Liver (tissue), 9 donors: ENCODE measurements around the gene YY1. TPM values are rescaled to one million over a fixed set of nuclear protein-coding genes. Genes with fewer than 3 reads are reported as not detected.

Experiments used
- DNase-seq: peaks from one replicate; pipeline ENCODE4 v3.0.0-alpha.2; 2017; ENCODE audit warnings: low spot score
- H3K27ac ChIP-seq, 2 donors: one replicate each; pipeline ENCODE4 v1.7.0; 2013; ENCODE audit warnings: inconsistent platforms in 2 of 2, low read length in 2 of 2, control low read depth in 1 of 2, low read depth in 1 of 2, mild to moderate bottlenecking in 1 of 2
- H3K27me3 ChIP-seq, 4 donors: one replicate each; pipeline versions ENCODE4 v1.6.1 to v1.7.0; 2013; ENCODE audit warnings: low read length in 3 of 4, inconsistent platforms in 1 of 4, mild to moderate bottlenecking in 1 of 4, moderate library complexity in 1 of 4; ENCODE audit not compliant: control insufficient read depth in 4 of 4, insufficient read depth in 4 of 4
- H3K36me3 ChIP-seq, 4 donors: one replicate each; pipeline versions ENCODE4 v1.6.1 to v1.7.0; 2013; ENCODE audit warnings: low read length in 3 of 4, mild to moderate bottlenecking in 3 of 4, low read depth in 1 of 4, moderate library complexity in 1 of 4; ENCODE audit not compliant: control insufficient read depth in 4 of 4, insufficient read depth in 3 of 4
- H3K4me1 ChIP-seq, 4 donors: one replicate each; pipeline versions ENCODE4 v1.6.1 to v1.7.0; 2013; ENCODE audit warnings: low read length in 3 of 4, mild to moderate bottlenecking in 3 of 4, moderate library complexity in 1 of 4; ENCODE audit not compliant: control insufficient read depth in 4 of 4, insufficient read depth in 4 of 4
- H3K4me3 ChIP-seq, 3 donors: one replicate each; pipeline versions ENCODE4 v1.6.1 to v1.7.0; 2013; ENCODE audit warnings: low read length in 3 of 3, control low read depth in 1 of 3, low read depth in 1 of 3, mild to moderate bottlenecking in 1 of 3
- H3K9ac ChIP-seq, 2 donors: one replicate each; pipeline ENCODE4 v1.7.0; 2013; ENCODE audit warnings: low read length in 2 of 2, mild to moderate bottlenecking in 2 of 2, moderate library complexity in 2 of 2, control low read depth in 1 of 2, low read depth in 1 of 2
- H3K9me3 ChIP-seq, 4 donors: one replicate each; pipeline versions ENCODE4 v1.6.1 to v1.7.0; 2013; ENCODE audit warnings: low read length in 3 of 4; ENCODE audit not compliant: control insufficient read depth in 4 of 4
- ATF3 ChIP-seq: IDR thresholded peaks from 2 replicates; pipeline ENCODE4 v1.6.1; 2016; ENCODE audit warnings: antibody characterized with exemption
- EGR1 ChIP-seq, 2 donors: IDR thresholded peaks; 2 replicates each; pipeline ENCODE4 v1.6.1; 2016 to 2018; ENCODE audit warnings: antibody characterized with exemption in 2 of 2, low read depth in 2 of 2
- FOXA1 ChIP-seq: IDR thresholded peaks from 2 replicates; pipeline ENCODE4 v1.6.1; 2016; ENCODE audit warnings: antibody characterized with exemption
- FOXA2 ChIP-seq: IDR thresholded peaks from 2 replicates; pipeline ENCODE4 v1.6.1; 2016; ENCODE audit warnings: antibody characterized with exemption
- GABPA ChIP-seq, 2 donors: IDR thresholded peaks in 1 of 2; conservative IDR thresholded peaks in 1 of 2; 2 replicates each; pipeline ENCODE4 v1.6.1; 2016; ENCODE audit warnings: antibody characterized with exemption in 2 of 2, mild to moderate bottlenecking in 1 of 2, moderate library complexity in 1 of 2
- HNF4A ChIP-seq, 2 donors: conservative IDR thresholded peaks; 2 replicates each; pipeline ENCODE4 v1.6.1; 2016; ENCODE audit warnings: antibody characterized with exemption in 2 of 2, mild to moderate bottlenecking in 2 of 2
- HNF4G ChIP-seq: IDR thresholded peaks from 2 replicates; pipeline ENCODE4 v1.6.1; 2016; ENCODE audit warnings: antibody characterized with exemption
- JUND ChIP-seq, 2 donors: IDR thresholded peaks; 2 replicates each; pipeline ENCODE4 v1.6.1; 2016; ENCODE audit warnings: antibody characterized with exemption in 2 of 2
- NR2F2 ChIP-seq: IDR thresholded peaks from 2 replicates; pipeline ENCODE4 v1.6.1; 2016; ENCODE audit warnings: antibody characterized with exemption
- RAD21 ChIP-seq, 2 donors: IDR thresholded peaks; 2 replicates each; pipeline ENCODE4 v1.6.1; 2016; ENCODE audit warnings: antibody characterized with exemption in 2 of 2, mild to moderate bottlenecking in 2 of 2
- RXRA ChIP-seq, 2 donors: IDR thresholded peaks; 2 replicates each; pipeline ENCODE4 v1.6.1; 2017 to 2018; ENCODE audit warnings: antibody characterized with exemption in 2 of 2, mild to moderate bottlenecking in 1 of 2
- SP1 ChIP-seq: IDR thresholded peaks from 2 replicates; pipeline ENCODE4 v1.6.1; 2018; ENCODE audit warnings: antibody characterized with exemption, mild to moderate bottlenecking
- TAF1 ChIP-seq: conservative IDR thresholded peaks from 2 replicates; pipeline ENCODE4 v1.6.1; 2016; ENCODE audit warnings: antibody characterized with exemption, mild to moderate bottlenecking
- YY1 ChIP-seq: IDR thresholded peaks from 2 replicates; pipeline ENCODE4 v1.6.1; 2016; ENCODE audit warnings: antibody characterized with exemption, mild to moderate bottlenecking
- ZBTB33 ChIP-seq: IDR thresholded peaks from 2 replicates; pipeline ENCODE4 v1.6.1; 2016; ENCODE audit warnings: antibody characterized with exemption
- WGBS: extraction: QIAGEN DNeasy Blood & Tissue Kit; methylation state at CpG from one replicate; pipeline ENCODE4 v1.1.7; 2013; 5-methylcytosine and 5-hydroxymethylcytosine counted together
- polyA plus RNA-seq, 2 donors: library from polyadenylated mRNA; stranded (reverse) in 1 of 2; unstranded in 1 of 2; fragments of 200-250 nt in 1 of 2; fragments of >200 nt in 1 of 2; fragmentation: Nextera tagmentation in 1 of 2; extraction: Ambion mirVana in 1 of 2; gene quantifications; one replicate each; pipeline versions ENCODE4 v1.2.1 to v1.2.3, GENCODE V29; 2013 to 2015
- total RNA-seq, 2 donors: library from RNA; depleted of rRNA; stranded (reverse); fragments of >200 nt; gene quantifications; one replicate each; pipeline ENCODE4 v1.2.3, GENCODE V29; 2014
- TF ChIP-seq, protein P1 (sequence below): IDR thresholded peaks from 2 replicates; pipeline ENCODE4 v1.6.1; 2016; ENCODE audit warnings: antibody characterized with exemption, mild to moderate bottlenecking
- TF ChIP-seq, protein P2 (sequence below): fragments of 150-350 bp; IDR thresholded peaks from 2 replicates; pipeline ENCODE4 v1.5.1; 2017; ENCODE audit warnings: improper control_type of control experiment, low read depth, low read length; ENCODE audit not compliant: missing input control
- TF ChIP-seq, protein P3 (sequence below): IDR thresholded peaks from 2 replicates; pipeline ENCODE4 v1.6.1; 2016; ENCODE audit warnings: antibody characterized with exemption
- donor health status: healthy.
- donor health status: healthy.
- donor health status: healthy.
- donor health status: healthy.
- donor health status: healthy.

Gene YY1
- total and polyA plus RNA-seq, 4 donors: 15.8 to 37.4 (median 28.8) TPM

DNA sequence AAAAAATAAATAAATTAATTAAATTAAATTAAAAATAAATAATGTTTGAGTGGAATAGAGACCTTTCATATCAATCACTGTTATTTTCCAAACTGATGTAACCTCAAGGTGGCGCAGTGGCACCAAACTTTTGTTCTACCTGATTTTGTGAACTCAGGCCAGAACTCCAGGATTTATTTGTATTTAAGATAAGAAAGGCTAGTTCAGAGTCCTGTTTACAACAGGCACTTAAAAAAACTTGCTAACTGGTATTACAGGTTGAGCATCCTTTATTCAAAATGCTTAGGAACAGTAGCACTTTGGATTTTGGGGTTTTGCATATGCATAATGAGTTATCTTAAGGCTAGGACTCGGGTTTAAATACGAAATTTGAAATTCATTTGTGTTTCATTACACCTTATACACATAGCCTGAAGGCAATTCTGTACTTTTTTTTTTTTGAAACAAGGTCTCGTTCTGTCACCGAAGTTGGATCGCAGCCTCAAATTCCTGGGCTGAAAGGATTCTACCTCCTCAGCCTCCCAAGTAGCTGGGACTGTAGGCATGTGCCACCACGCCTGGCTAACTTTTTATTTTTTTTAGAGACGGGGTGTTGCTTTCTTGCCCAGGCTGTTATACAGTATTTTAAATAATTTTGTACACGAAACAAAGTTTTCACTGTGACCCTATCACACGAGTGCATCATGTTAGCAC is 32.4 kb downstream of the YY1 start:
- peaks cover 0 to 1% (median 0%) of the 10 kb centered on the region in 4 donors for H3K36me3 ChIP-seq
- peak; percentile 79 for TF ChIP-seq HNF4G
- peak; percentile 25 for TF ChIP-seq ZBTB33
- TF ChIP-seq GABPA (IDR thresholded peaks at IDR 0.05 in 1 of 2, conservative IDR thresholded peaks at IDR 0.05 in 1 of 2): peak in 1 of 2 donors; percentile 14
- peak; percentile 9 for TF ChIP-seq ATF3
- peak in 1 of 2 donors; percentile 60 for TF ChIP-seq JUND (IDR thresholded peaks at IDR 0.05)
- no peak for TF ChIP-seq EGR1 (IDR thresholded peaks at IDR 0.05; ENCODE audit: low read depth in 2 of 2)
- peak; percentile 20 for TF ChIP-seq YY1
- peak; percentile 73 to 76 for TF ChIP-seq RXRA (IDR thresholded peaks at IDR 0.05)
- TF ChIP-seq TAF1: no peak
- TF ChIP-seq, protein P1, sequence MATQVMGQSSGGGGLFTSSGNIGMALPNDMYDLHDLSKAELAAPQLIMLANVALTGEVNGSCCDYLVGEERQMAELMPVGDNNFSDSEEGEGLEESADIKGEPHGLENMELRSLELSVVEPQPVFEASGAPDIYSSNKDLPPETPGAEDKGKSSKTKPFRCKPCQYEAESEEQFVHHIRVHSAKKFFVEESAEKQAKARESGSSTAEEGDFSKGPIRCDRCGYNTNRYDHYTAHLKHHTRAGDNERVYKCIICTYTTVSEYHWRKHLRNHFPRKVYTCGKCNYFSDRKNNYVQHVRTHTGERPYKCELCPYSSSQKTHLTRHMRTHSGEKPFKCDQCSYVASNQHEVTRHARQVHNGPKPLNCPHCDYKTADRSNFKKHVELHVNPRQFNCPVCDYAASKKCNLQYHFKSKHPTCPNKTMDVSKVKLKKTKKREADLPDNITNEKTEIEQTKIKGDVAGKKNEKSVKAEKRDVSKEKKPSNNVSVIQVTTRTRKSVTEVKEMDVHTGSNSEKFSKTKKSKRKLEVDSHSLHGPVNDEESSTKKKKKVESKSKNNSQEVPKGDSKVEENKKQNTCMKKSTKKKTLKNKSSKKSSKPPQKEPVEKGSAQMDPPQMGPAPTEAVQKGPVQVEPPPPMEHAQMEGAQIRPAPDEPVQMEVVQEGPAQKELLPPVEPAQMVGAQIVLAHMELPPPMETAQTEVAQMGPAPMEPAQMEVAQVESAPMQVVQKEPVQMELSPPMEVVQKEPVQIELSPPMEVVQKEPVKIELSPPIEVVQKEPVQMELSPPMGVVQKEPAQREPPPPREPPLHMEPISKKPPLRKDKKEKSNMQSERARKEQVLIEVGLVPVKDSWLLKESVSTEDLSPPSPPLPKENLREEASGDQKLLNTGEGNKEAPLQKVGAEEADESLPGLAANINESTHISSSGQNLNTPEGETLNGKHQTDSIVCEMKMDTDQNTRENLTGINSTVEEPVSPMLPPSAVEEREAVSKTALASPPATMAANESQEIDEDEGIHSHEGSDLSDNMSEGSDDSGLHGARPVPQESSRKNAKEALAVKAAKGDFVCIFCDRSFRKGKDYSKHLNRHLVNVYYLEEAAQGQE: no peak
- TF ChIP-seq NR2F2: no peak
- TF ChIP-seq, protein P2, sequence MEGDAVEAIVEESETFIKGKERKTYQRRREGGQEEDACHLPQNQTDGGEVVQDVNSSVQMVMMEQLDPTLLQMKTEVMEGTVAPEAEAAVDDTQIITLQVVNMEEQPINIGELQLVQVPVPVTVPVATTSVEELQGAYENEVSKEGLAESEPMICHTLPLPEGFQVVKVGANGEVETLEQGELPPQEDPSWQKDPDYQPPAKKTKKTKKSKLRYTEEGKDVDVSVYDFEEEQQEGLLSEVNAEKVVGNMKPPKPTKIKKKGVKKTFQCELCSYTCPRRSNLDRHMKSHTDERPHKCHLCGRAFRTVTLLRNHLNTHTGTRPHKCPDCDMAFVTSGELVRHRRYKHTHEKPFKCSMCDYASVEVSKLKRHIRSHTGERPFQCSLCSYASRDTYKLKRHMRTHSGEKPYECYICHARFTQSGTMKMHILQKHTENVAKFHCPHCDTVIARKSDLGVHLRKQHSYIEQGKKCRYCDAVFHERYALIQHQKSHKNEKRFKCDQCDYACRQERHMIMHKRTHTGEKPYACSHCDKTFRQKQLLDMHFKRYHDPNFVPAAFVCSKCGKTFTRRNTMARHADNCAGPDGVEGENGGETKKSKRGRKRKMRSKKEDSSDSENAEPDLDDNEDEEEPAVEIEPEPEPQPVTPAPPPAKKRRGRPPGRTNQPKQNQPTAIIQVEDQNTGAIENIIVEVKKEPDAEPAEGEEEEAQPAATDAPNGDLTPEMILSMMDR: peak; percentile 53
- peak; percentile 89 to 91 for TF ChIP-seq HNF4A (conservative IDR thresholded peaks at IDR 0.05)
- TF ChIP-seq, protein P3, sequence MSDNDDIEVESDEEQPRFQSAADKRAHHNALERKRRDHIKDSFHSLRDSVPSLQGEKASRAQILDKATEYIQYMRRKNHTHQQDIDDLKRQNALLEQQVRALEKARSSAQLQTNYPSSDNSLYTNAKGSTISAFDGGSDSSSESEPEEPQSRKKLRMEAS: no peak
- peak; percentile 62 for TF ChIP-seq SP1
- TF ChIP-seq FOXA1: no peak
- peak; percentile 63 for TF ChIP-seq FOXA2
- TF ChIP-seq RAD21 (IDR thresholded peaks at IDR 0.05): peak; percentile 76 to 79
- DNase-seq: no peak
- peaks cover 3 to 38% (median 32%) of the 10 kb centered on the region in 4 donors for H3K4me1 ChIP-seq
- no peaks in the 10 kb centered on the region for H3K9me3 ChIP-seq
- no peak overlapping the region for H3K4me3 ChIP-seq
- H3K27ac ChIP-seq: peak overlapping the region in 1 of 2 donors; percentile 5
- no peak overlapping the region for H3K9ac ChIP-seq
- no peaks in the 10 kb centered on the region for H3K27me3 ChIP-seq
- 39% methylated on average over 10 of the region's 10 CpGs for WGBS
